Measurements from ENCODE around the gene EHMT2. TPM values are rescaled to one million over a fixed set of nuclear protein-coding genes. Genes with fewer than 3 reads are reported as not detected.
"Not testable (repeated sequence)": the region's sequence is repeated elsewhere in the genome, so short reads cannot be mapped to it uniquely, and the experiment has no call there.

Gene EHMT2
- total RNA-seq, 1 experiment from 2014 or later = 84.0 TPM

GRCh38 chr6:31842053-31842452 lies 55.4 kb downstream of the EHMT2 start (continued):
- TF ChIP-seq CEBPB (IDR thresholded peaks at IDR 0.05; ENCODE audit: low read depth) = no peak

GRCh38 chr6:31839779-31840126 lies 57.7 kb downstream of the EHMT2 start:
- H3K36me3 ChIP-seq (ENCODE audit: control insufficient read depth in 1 of 2, insufficient read depth in 2 of 2, low read length in 2 of 2) = peaks cover 24 to 50% of the 10 kb centered on the region in 2 experiments; a peak in 3 of 4 replicates
- not testable (repeated sequence) for H3K27me3 ChIP-seq (ENCODE audit: insufficient read depth, low read length); BruUV-seq (replicated peaks)

GRCh38 chr6:31838968-31839367 lies 58.5 kb downstream of the EHMT2 start:
- Histone ChIP-seq H2AFZ (ENCODE audit: low read depth, low read length, poor library complexity, severe bottlenecking) (no peak overlapping the region), H3K27ac (ENCODE audit: low read depth, low read length) (peak overlapping the region; percentile 17; the same call in 1 of the 2 replicates), H4K20me1 (ENCODE audit: insufficient read depth) (peaks cover 31% of the 10 kb centered on the region), H3K4me3 (replicated peaks in 1 of 2; ENCODE audit: low read depth in 1 of 2, low read length in 2 of 2) (no peak overlapping the region), H3K4me2 (ENCODE audit: low read length) (no peak overlapping the region), H3K9ac (ENCODE audit: low read length) (no peak overlapping the region), H3K27me3 (ENCODE audit: insufficient read depth, low read length) (no peaks in the 10 kb centered on the region), H3K9me3 (ENCODE audit: control insufficient read depth in 1 of 2, insufficient read depth in 1 of 2, low read depth in 1 of 2, low read length in 2 of 2) (no peaks in the 10 kb centered on the region), H3K36me3 (ENCODE audit: control insufficient read depth in 1 of 2, insufficient read depth in 2 of 2, low read length in 2 of 2) (peaks cover 24 to 50% of the 10 kb centered on the region in 2 experiments; a peak in 3 of 4 replicates), H3K79me2 (ENCODE audit: insufficient read depth, low read length) (peaks cover 50% of the 10 kb centered on the region), H3K9me2 (ENCODE audit: insufficient read depth) (no peaks in the 10 kb centered on the region), H3K4me1 (ENCODE audit: control insufficient read depth in 1 of 2, insufficient read depth in 2 of 2, low read length in 2 of 2) (peaks cover 14 to 32% of the 10 kb centered on the region in 2 experiments; a peak in 3 of 4 replicates)
- POLR2A ChIA-PET = interaction anchor here (1.8 to 2.9 kb wide), 3 partner anchors 11 to 48 kb away, joined by 6 to 11 read pairs (median 9); partner anchors contain the start of genes HSPA1B and NEU1
- ATAC-seq (no peak), DNase-seq (ENCODE audit: low read depth, low spot score) (no peak)
- no TSS peak for BruUV-seq (replicated peaks)
- RAD21 ChIA-PET (ENCODE audit: low non-redundant PET in 1 of 2, low total read pairs in 2 of 2, uncharacterized antibody in 2 of 2, unreplicated experiment in 2 of 2) = no interaction called here
- intact Hi-C loops (cut with micrococcal nuclease) = loop anchor here (10.0 kb wide), 1 partner anchor 294 kb away; the partner anchor contains the start of genes ATP6V1G2, DDX39B and NFKBIL1
- TF ChIP-seq SRF (IDR thresholded peaks at IDR 0.05; ENCODE audit: low read depth) (no peak), ZFX (IDR thresholded peaks at IDR 0.05) (no peak), EGR1 (IDR thresholded peaks at IDR 0.05; ENCODE audit: low read depth) (no peak), RAD21 (IDR thresholded peaks at IDR 0.05; ENCODE audit: low read depth) (no peak), YY1 (IDR thresholded peaks at IDR 0.05; ENCODE audit: extremely low read depth, insufficient replicate concordance, low read depth, low read length) (no peak), POLR2A (IDR thresholded peaks at IDR 0.05; ENCODE audit: borderline replicate concordance, extremely low read depth, insufficient read depth, insufficient read length) (no peak), EZH2phosphoT487 (IDR thresholded peaks at IDR 0.05; ENCODE audit: borderline replicate concordance) (no peak), REST (IDR thresholded peaks at IDR 0.05; ENCODE audit: low read depth) (no peak), ELF1 (IDR thresholded peaks at IDR 0.05; ENCODE audit: borderline replicate concordance, low read depth) (no peak), FOSL1 (IDR thresholded peaks at IDR 0.05; ENCODE audit: low read depth) (no peak), SIN3A (IDR thresholded peaks at IDR 0.05; ENCODE audit: low read depth) (no peak), CBX3 (IDR thresholded peaks at IDR 0.05; ENCODE audit: low read depth) (no peak), EZH2 (IDR thresholded peaks at IDR 0.05) (no peak), ZNF274 (IDR thresholded peaks at IDR 0.05; ENCODE audit: low read depth, low read length) (no peak), POLR2AphosphoS5 (IDR thresholded peaks at IDR 0.05; ENCODE audit: low read depth, low read length) (no peak)
- CTCF ChIA-PET = no interaction called here

More at GRCh38 chr6:31839779-31840126, 57.7 kb downstream of the EHMT2 start:
- H3K4me3 ChIP-seq (replicated peaks in 1 of 2; ENCODE audit: low read depth in 1 of 2, low read length in 2 of 2); ATAC-seq; H3K27ac ChIP-seq (ENCODE audit: low read depth, low read length); DNase-seq (ENCODE audit: low read depth, low spot score); H3K9ac ChIP-seq (ENCODE audit: low read length); H2AFZ ChIP-seq (ENCODE audit: low read depth, low read length, poor library complexity, severe bottlenecking); H3K9me3 ChIP-seq (ENCODE audit: control insufficient read depth in 1 of 2, insufficient read depth in 1 of 2, low read depth in 1 of 2, low read length in 2 of 2); RAD21 ChIA-PET (ENCODE audit: low non-redundant PET in 1 of 2, low total read pairs in 2 of 2, uncharacterized antibody in 2 of 2, unreplicated experiment in 2 of 2); H3K9me2 ChIP-seq (ENCODE audit: insufficient read depth); H3K4me2 ChIP-seq (ENCODE audit: low read length); CTCF ChIA-PET: not testable (repeated sequence)
- H3K4me1 ChIP-seq (ENCODE audit: control insufficient read depth in 1 of 2, insufficient read depth in 2 of 2, low read length in 2 of 2) = peaks cover 11 to 28% of the 10 kb centered on the region in 2 experiments; a peak in 3 of 4 replicates
- H4K20me1 ChIP-seq (ENCODE audit: insufficient read depth) = peaks cover 31% of the 10 kb centered on the region
- H3K79me2 ChIP-seq (ENCODE audit: insufficient read depth, low read length) = peaks cover 49% of the 10 kb centered on the region
- intact Hi-C loops (cut with micrococcal nuclease) = loop anchor here (10.0 kb wide), 1 partner anchor 295 kb away; the partner anchor contains the start of genes ATP6V1G2, DDX39B and NFKBIL1
- POLR2A ChIA-PET = interaction anchor here (1.1 to 2.9 kb wide), 6 partner anchors 12 to 104 kb away, joined by 3 to 11 read pairs (median 5); partner anchors contain the start of genes HSPA1B, LSM2 and NEU1

All from HCT116 (cell line).